Natural killer cell (primary cell): ENCODE results near the gene EXOSC3. TPM values are rescaled to one million over a fixed set of nuclear protein-coding genes. Genes with fewer than 3 reads are reported as not detected.

Experiments used
- ATAC-seq, 3 donors: fragments of 150-1000 bp in 2 of 3; fragments of 200-7000 bp in 1 of 3; cut with Tn5 transposase; 1 replicate in 1 of 3; 2 replicates in 2 of 3; pipeline ENCODE4 v1.10.0; 2021; ENCODE audit warnings: mild to moderate bottlenecking in 2 of 3, moderate library complexity in 2 of 3
- DNase-seq, 2 donors: peaks; one replicate each; pipeline versions ENCODE4 v3.0.0 to v3.0.0-alpha.2; 2013 to 2021; ENCODE audit warnings: mixed read lengths in 1 of 2
- H3K27ac ChIP-seq: one replicate; pipeline ENCODE4 v1.5.1; 2013; ENCODE audit warnings: mild to moderate bottlenecking, low read length
- H3K27me3 ChIP-seq: one replicate; pipeline ENCODE4 v1.6.1; 2013; ENCODE audit warnings: low read length; ENCODE audit not compliant: control insufficient read depth, insufficient read depth
- H3K36me3 ChIP-seq: one replicate; pipeline ENCODE4 v1.6.1; 2013; ENCODE audit warnings: low read length; ENCODE audit not compliant: control insufficient read depth, insufficient read depth
- H3K4me1 ChIP-seq: one replicate; pipeline ENCODE4 v1.6.1; 2013; ENCODE audit warnings: low read length; ENCODE audit not compliant: control insufficient read depth, insufficient read depth
- H3K4me3 ChIP-seq: one replicate; pipeline ENCODE4 v1.5.1; 2013; ENCODE audit warnings: low read length
- H3K9me3 ChIP-seq: one replicate; pipeline ENCODE4 v1.6.1; 2013; ENCODE audit warnings: low read length; ENCODE audit not compliant: control insufficient read depth, insufficient read depth
- H3K27ac Mint-ChIP-seq, 2 donors: one replicate each; pipeline ENCODE4 v1.8.0; 2022; ENCODE audit warnings: mild to moderate bottlenecking in 2 of 2, mixed read lengths in 2 of 2, moderate library complexity in 1 of 2
- H3K27me3 Mint-ChIP-seq, 2 donors: one replicate each; pipeline ENCODE4 v1.8.0; 2022; ENCODE audit warnings: low read depth in 2 of 2, mixed read lengths in 2 of 2
- H3K36me3 Mint-ChIP-seq: one replicate; pipeline ENCODE4 v1.8.0; 2022; ENCODE audit warnings: mixed read lengths
- H3K4me1 Mint-ChIP-seq, 2 donors: one replicate each; pipeline ENCODE4 v1.8.0; 2022; ENCODE audit warnings: mixed read lengths in 2 of 2
- H3K4me3 Mint-ChIP-seq: one replicate; pipeline ENCODE4 v1.8.0; 2022; ENCODE audit warnings: mild to moderate bottlenecking, moderate library complexity, mixed read lengths
- H3K9me3 Mint-ChIP-seq, 2 donors: one replicate each; pipeline ENCODE4 v1.8.0; 2022; ENCODE audit warnings: mixed read lengths in 2 of 2
- CTCF ChIP-seq: fragments of 200-600 bp; IDR thresholded peaks from one replicate; pipeline ENCODE4 v1.8.0; 2022; ENCODE audit warnings: antibody characterized with exemption
- WGBS: methylation state at CpG from one replicate; pipeline ENCODE4 v1.1.7; 2013; ENCODE audit warnings: missing lambda C conversion rate; ENCODE audit not compliant: insufficient coverage; 5-methylcytosine and 5-hydroxymethylcytosine counted together
- intact Hi-C: fragments of 100-400 bp; cut with micrococcal nuclease; formaldehyde crosslinking; loops from one replicate; pipeline ENCODE4 v1.14.2; 2022
- total RNA-seq, 4 donors: library from RNA; stranded (reverse); fragments of 120-200 nt in 1 of 4; gene quantifications; one replicate each; pipeline versions ENCODE4 v1.2.3 to v1.2.4, GENCODE V29; 2013 to 2022

EXOSC3 gene
- total RNA-seq, 3 donors from 2014 or later (not counting 1 experiment from before 2014, with no cell fraction given) = 20.3 to 42.7 (median 24.5) TPM

- Mint-ChIP-seq H3K4me1 (peaks cover 20 to 30% of the 10 kb centered on the region in 2 donors), H3K9me3 (no peaks in the 10 kb centered on the region), H3K4me3 (peak within 1 kb of the TSS; percentile 92), H3K27me3 (no peaks in the 10 kb centered on the region), H3K36me3 (no peaks in the 10 kb centered on the region), H3K27ac (peak within 1 kb of the TSS; percentile 80 to 87)
- Histone ChIP-seq H3K9me3 (no peaks in the 10 kb centered on the region), H3K4me1 (peaks cover 17% of the 10 kb centered on the region), H3K27ac (peak within 1 kb of the TSS; percentile 79), H3K4me3 (peak within 1 kb of the TSS; percentile 89), H3K36me3 (no peaks in the 10 kb centered on the region), H3K27me3 (no peaks in the 10 kb centered on the region)
- DNase-seq = peak; percentile 91 to 92
- under 1% methylated on average over 72 of the region's 72 CpGs for WGBS
- no peak for TF ChIP-seq CTCF
- intact Hi-C loops = loop anchor here (1.0 kb wide), 1 partner anchor 15 kb away; the partner anchor contains the start of gene EXOSC3
- peak; percentile 88 to 94 (median 89) for ATAC-seq
Measured at GRCh38 chr9:37800631-37801286, 15.9 kb upstream of the EXOSC3 start, which contains the start of gene DCAF10. Gene DCAF10 (plus strand): TSS chr9:37800797. CDS start chr9:37800867, 70 bp downstream.

GRCh38 chr9:37798677-37799076 is 13.8 kb upstream of the EXOSC3 start:
- Mint-ChIP-seq H3K27ac (no peak overlapping the region), H3K27me3 (peaks cover 0 to 2% of the 10 kb centered on the region in 2 donors), H3K4me1 (peaks cover 14 to 19% of the 10 kb centered on the region in 2 donors), H3K4me3 (no peak overlapping the region), H3K9me3 (no peaks in the 10 kb centered on the region), H3K36me3 (no peaks in the 10 kb centered on the region)
- Histone ChIP-seq H3K27me3 (no peaks in the 10 kb centered on the region), H3K4me1 (peaks cover 17% of the 10 kb centered on the region), H3K36me3 (no peaks in the 10 kb centered on the region), H3K9me3 (no peaks in the 10 kb centered on the region), H3K4me3 (no peak overlapping the region), H3K27ac (no peak overlapping the region)
- DNase-seq = no peak
- no peak for TF ChIP-seq CTCF
- intact Hi-C loops = no loop called here
- 91% methylated on average over 1 of the region's 1 CpG for WGBS
- ATAC-seq = no peak

- Mint-ChIP-seq H3K27ac (no peak overlapping the region), H3K27me3 (peaks cover 0 to 2% of the 10 kb centered on the region in 2 donors), H3K4me1 (peaks cover 0 to 4% of the 10 kb centered on the region in 2 donors), H3K36me3 (no peaks in the 10 kb centered on the region), H3K4me3 (no peak overlapping the region), H3K9me3 (no peaks in the 10 kb centered on the region)
- WGBS = 80% methylated on average over 1 of the region's 2 CpGs
- no peak for ATAC-seq
- Histone ChIP-seq H3K27me3 (no peaks in the 10 kb centered on the region), H3K4me1 (peaks cover 7% of the 10 kb centered on the region), H3K27ac (no peak overlapping the region), H3K9me3 (no peaks in the 10 kb centered on the region), H3K4me3 (no peak overlapping the region), H3K36me3 (no peaks in the 10 kb centered on the region)
- intact Hi-C loops = no loop called here
- TF ChIP-seq CTCF = no peak
- no peak for DNase-seq
Measured at GRCh38 chr9:37796232-37796631, 11.4 kb upstream of the EXOSC3 start.
